ENCODE data around the gene GNB3. TPM values are rescaled to one million over a fixed set of nuclear protein-coding genes. Genes with fewer than 3 reads are reported as not detected.

GNB3 gene
- total RNA-seq, 1 experiment from 2014 or later = 8.7 TPM

- no TSS peak for BruUV-seq (replicated peaks)
- Histone ChIP-seq H4K20me1 (ENCODE audit: insufficient read depth) (no peaks in the 10 kb centered on the region), H3K27me3 (ENCODE audit: insufficient read depth, low read length) (no peaks in the 10 kb centered on the region), H3K4me2 (ENCODE audit: low read length) (no peak overlapping the region), H3K9me2 (ENCODE audit: insufficient read depth) (no peaks in the 10 kb centered on the region), H3K36me3 (ENCODE audit: control insufficient read depth in 1 of 2, insufficient read depth in 2 of 2, low read length in 2 of 2) (peaks cover 60 to 73% of the 10 kb centered on the region in 2 experiments), H3K27ac (ENCODE audit: low read depth, low read length) (no peak overlapping the region), H3K9ac (ENCODE audit: low read length) (no peak overlapping the region), H3K79me2 (ENCODE audit: insufficient read depth, low read length) (peaks cover 18% of the 10 kb centered on the region), H2AFZ (ENCODE audit: low read depth, low read length, poor library complexity, severe bottlenecking) (no peak overlapping the region), H3K9me3 (ENCODE audit: control insufficient read depth in 1 of 2, insufficient read depth in 1 of 2, low read depth in 1 of 2, low read length in 2 of 2) (no peaks in the 10 kb centered on the region), H3K4me1 (ENCODE audit: control insufficient read depth in 1 of 2, insufficient read depth in 2 of 2, low read length in 2 of 2) (peaks cover 2 to 4% of the 10 kb centered on the region in 2 experiments; a peak in 3 of 4 replicates), H3K4me3 (replicated peaks in 1 of 2; ENCODE audit: low read depth in 1 of 2, low read length in 2 of 2) (no peak overlapping the region)
- RAD21 ChIA-PET (ENCODE audit: low non-redundant PET in 1 of 2, low total read pairs in 2 of 2, uncharacterized antibody in 2 of 2, unreplicated experiment in 2 of 2) = no interaction called here
- ATAC-seq (no peak), DNase-seq (ENCODE audit: low read depth, low spot score) (no peak)
- TF ChIP-seq ZBTB33 (IDR thresholded peaks at IDR 0.05; ENCODE audit: extremely low read depth, insufficient replicate concordance, low read length) (no peak), SRF (IDR thresholded peaks at IDR 0.05; ENCODE audit: low read depth) (no peak), POLR2AphosphoS5 (IDR thresholded peaks at IDR 0.05; ENCODE audit: low read depth, low read length) (no peak)
- TF ChIP-seq, protein P1, sequence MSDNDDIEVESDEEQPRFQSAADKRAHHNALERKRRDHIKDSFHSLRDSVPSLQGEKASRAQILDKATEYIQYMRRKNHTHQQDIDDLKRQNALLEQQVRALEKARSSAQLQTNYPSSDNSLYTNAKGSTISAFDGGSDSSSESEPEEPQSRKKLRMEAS (IDR thresholded peaks at IDR 0.05) = no peak
- intact Hi-C loops (cut with micrococcal nuclease) = no loop called here
- POLR2A ChIA-PET = interaction anchor here (1.1 kb wide), 1 partner anchor 10 kb away, joined by 3 read pairs; no protein-coding TSS in a partner anchor
- CTCF ChIA-PET = no interaction called here
Measured at GRCh38 chr12:6858799-6859198, 18.1 kb downstream of the GNB3 start.

GRCh38 chr12:6860116-6860515 lies 19.4 kb downstream of the GNB3 start:
- ChIA-PET POLR2A (interaction anchor here (0.5 kb wide), 1 partner anchor 326 kb away, joined by 3 read pairs; the partner anchor contains the start of gene GAPDH), RAD21 (ENCODE audit: low non-redundant PET in 1 of 2, low total read pairs in 2 of 2, uncharacterized antibody in 2 of 2, unreplicated experiment in 2 of 2) (no interaction called here), CTCF (no interaction called here)
- Histone ChIP-seq H3K79me2 (ENCODE audit: insufficient read depth, low read length) (peaks cover 5% of the 10 kb centered on the region), H3K9me3 (ENCODE audit: control insufficient read depth in 1 of 2, insufficient read depth in 1 of 2, low read depth in 1 of 2, low read length in 2 of 2) (no peaks in the 10 kb centered on the region), H3K4me3 (replicated peaks in 1 of 2; ENCODE audit: low read depth in 1 of 2, low read length in 2 of 2) (no peak overlapping the region), H3K27ac (ENCODE audit: low read depth, low read length) (no peak overlapping the region), H3K9me2 (ENCODE audit: insufficient read depth) (no peaks in the 10 kb centered on the region), H2AFZ (ENCODE audit: low read depth, low read length, poor library complexity, severe bottlenecking) (no peak overlapping the region), H3K36me3 (ENCODE audit: control insufficient read depth in 1 of 2, insufficient read depth in 2 of 2, low read length in 2 of 2) (peaks cover 63 to 71% of the 10 kb centered on the region in 2 experiments), H3K9ac (ENCODE audit: low read length) (no peak overlapping the region), H3K4me1 (ENCODE audit: control insufficient read depth in 1 of 2, insufficient read depth in 2 of 2, low read length in 2 of 2) (no peaks in the 10 kb centered on the region), H4K20me1 (ENCODE audit: insufficient read depth) (no peaks in the 10 kb centered on the region), H3K4me2 (ENCODE audit: low read length) (no peak overlapping the region), H3K27me3 (ENCODE audit: insufficient read depth, low read length) (no peaks in the 10 kb centered on the region)
- intact Hi-C loops (cut with micrococcal nuclease) = no loop called here
- ATAC-seq = no peak
- BruUV-seq (replicated peaks) = no TSS peak
- no peak for DNase-seq (ENCODE audit: low read depth, low spot score)
- TF ChIP-seq YY1 (IDR thresholded peaks at IDR 0.05; ENCODE audit: extremely low read depth, insufficient replicate concordance, low read depth, low read length) (no peak), TCF7L2 (IDR thresholded peaks at IDR 0.05; ENCODE audit: borderline replicate concordance, extremely low read depth, insufficient read depth, insufficient read length) (no peak), POLR2AphosphoS5 (IDR thresholded peaks at IDR 0.05; ENCODE audit: low read depth, low read length) (no peak), CTCF (IDR thresholded peaks at IDR 0.05 in 2 of 3, conservative IDR thresholded peaks at IDR 0.05 in 1 of 3; ENCODE audit: borderline replicate concordance in 1 of 3, insufficient read depth in 1 of 3, low read depth in 2 of 3, low read length in 2 of 3) (no peak), SP1 (IDR thresholded peaks at IDR 0.05; ENCODE audit: low read depth) (no peak), ELF1 (IDR thresholded peaks at IDR 0.05; ENCODE audit: borderline replicate concordance, low read depth) (no peak), CBX3 (IDR thresholded peaks at IDR 0.05; ENCODE audit: low read depth) (no peak), ZFX (IDR thresholded peaks at IDR 0.05) (no peak)
- TF ChIP-seq, protein P2, sequence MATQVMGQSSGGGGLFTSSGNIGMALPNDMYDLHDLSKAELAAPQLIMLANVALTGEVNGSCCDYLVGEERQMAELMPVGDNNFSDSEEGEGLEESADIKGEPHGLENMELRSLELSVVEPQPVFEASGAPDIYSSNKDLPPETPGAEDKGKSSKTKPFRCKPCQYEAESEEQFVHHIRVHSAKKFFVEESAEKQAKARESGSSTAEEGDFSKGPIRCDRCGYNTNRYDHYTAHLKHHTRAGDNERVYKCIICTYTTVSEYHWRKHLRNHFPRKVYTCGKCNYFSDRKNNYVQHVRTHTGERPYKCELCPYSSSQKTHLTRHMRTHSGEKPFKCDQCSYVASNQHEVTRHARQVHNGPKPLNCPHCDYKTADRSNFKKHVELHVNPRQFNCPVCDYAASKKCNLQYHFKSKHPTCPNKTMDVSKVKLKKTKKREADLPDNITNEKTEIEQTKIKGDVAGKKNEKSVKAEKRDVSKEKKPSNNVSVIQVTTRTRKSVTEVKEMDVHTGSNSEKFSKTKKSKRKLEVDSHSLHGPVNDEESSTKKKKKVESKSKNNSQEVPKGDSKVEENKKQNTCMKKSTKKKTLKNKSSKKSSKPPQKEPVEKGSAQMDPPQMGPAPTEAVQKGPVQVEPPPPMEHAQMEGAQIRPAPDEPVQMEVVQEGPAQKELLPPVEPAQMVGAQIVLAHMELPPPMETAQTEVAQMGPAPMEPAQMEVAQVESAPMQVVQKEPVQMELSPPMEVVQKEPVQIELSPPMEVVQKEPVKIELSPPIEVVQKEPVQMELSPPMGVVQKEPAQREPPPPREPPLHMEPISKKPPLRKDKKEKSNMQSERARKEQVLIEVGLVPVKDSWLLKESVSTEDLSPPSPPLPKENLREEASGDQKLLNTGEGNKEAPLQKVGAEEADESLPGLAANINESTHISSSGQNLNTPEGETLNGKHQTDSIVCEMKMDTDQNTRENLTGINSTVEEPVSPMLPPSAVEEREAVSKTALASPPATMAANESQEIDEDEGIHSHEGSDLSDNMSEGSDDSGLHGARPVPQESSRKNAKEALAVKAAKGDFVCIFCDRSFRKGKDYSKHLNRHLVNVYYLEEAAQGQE (IDR thresholded peaks at IDR 0.05; ENCODE audit: low read depth) = no peak

All from HCT116 (cell line).